Measurements from ENCODE around the gene DGKG.

- TF ChIP-seq EZH2 (IDR thresholded peaks at IDR 0.05) (no peak), CTCF (IDR thresholded peaks at IDR 0.05) (no peak), EZH2phosphoT487 (IDR thresholded peaks at IDR 0.05) (no peak)
Observed at GRCh38 chr3:186198442-186198841, 163.6 kb downstream of the DGKG start.
